RWPE2 (cell line): ENCODE results near the gene PDE8B.
A peak's percentile ranks its signal among the peaks of the same experiment; 100 is the strongest.

ENCODE experiments used
- ATAC-seq: fragments of 200-7000 bp; cut with Tn5 transposase; 3 replicates; pipeline ENCODE4 v1.9.1; 2021; ENCODE audit warnings: low read depth
- DNase-seq: peaks from one replicate; pipeline ENCODE4 v3.0.0-alpha.2; 2020; ENCODE audit warnings: low spot score
- H3K27ac ChIP-seq: fragments of 450-650 bp; 2 replicates; pipeline ENCODE4 v1.5.1; 2017; ENCODE audit warnings: mild to moderate bottlenecking; ENCODE audit not compliant: poor library complexity, severe bottlenecking
- H3K27me3 ChIP-seq: fragments of 250-450 bp; sonication (Bioruptor Pico); 2 replicates; pipeline ENCODE4 v1.5.1; 2021; ENCODE audit warnings: mild to moderate bottlenecking, moderate library complexity; ENCODE audit not compliant: insufficient read depth, poor library complexity, severe bottlenecking
- H3K36me3 ChIP-seq: fragments of 250-450 bp; sonication (Bioruptor Pico); 2 replicates; pipeline ENCODE4 v1.5.1; 2020; ENCODE audit warnings: low read depth, mild to moderate bottlenecking, moderate library complexity
- H3K4me1 ChIP-seq: fragments of 250-450 bp; sonication (Bioruptor Pico); 2 replicates; pipeline ENCODE4 v1.5.1; 2021; ENCODE audit warnings: mild to moderate bottlenecking, moderate library complexity; ENCODE audit not compliant: insufficient read depth, poor library complexity, severe bottlenecking
- H3K4me3 ChIP-seq: fragments of 250-450 bp; sonication (Bioruptor Pico); 2 replicates; pipeline ENCODE4 v1.5.1; 2021; ENCODE audit warnings: mild to moderate bottlenecking, moderate library complexity; ENCODE audit not compliant: severe bottlenecking
- H3K9me3 ChIP-seq: fragments of 250-450 bp; sonication (Bioruptor Pico); 2 replicates; pipeline ENCODE4 v1.5.1; 2021; ENCODE audit warnings: mild to moderate bottlenecking, moderate library complexity; ENCODE audit not compliant: severe bottlenecking
- CTCF ChIP-seq: fragments of 450-650 bp; IDR thresholded peaks from one replicate; pipeline ENCODE4 v1.5.1; 2017; ENCODE audit warnings: mild to moderate bottlenecking, moderate library complexity; ENCODE audit not compliant: poor library complexity, severe bottlenecking

Gene PDE8B

GRCh38 chr5:77360381-77360780 is 149.9 kb downstream of the PDE8B start:
- Histone ChIP-seq H3K9me3 (no peaks in the 10 kb centered on the region), H3K4me3 (no peak overlapping the region), H3K27ac (no peak overlapping the region), H3K27me3 (no peaks in the 10 kb centered on the region), H3K4me1 (no peaks in the 10 kb centered on the region), H3K36me3 (no peaks in the 10 kb centered on the region)
- DNase-seq: no peak
- no peak for TF ChIP-seq CTCF
- no peak for ATAC-seq

DNA sequence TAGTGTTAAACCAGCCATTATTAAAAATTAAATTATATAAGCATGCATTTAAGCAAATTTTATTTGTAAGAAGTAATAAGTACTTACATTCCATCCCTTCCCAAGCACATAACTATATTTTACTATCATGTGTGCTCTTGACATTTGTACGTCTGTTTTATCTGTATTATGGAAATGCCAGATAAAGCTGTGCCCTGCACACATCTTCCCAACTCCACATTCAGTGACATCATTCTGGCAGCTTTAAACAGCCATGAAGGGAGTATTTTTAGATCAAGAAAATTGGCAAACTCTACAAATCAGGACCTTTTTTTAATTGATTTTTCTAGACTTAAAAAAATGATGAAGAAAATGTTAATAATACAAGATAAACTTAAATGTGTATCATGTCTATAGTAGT is 150.5 kb downstream of the PDE8B start:
- Histone ChIP-seq H3K4me3 (no peak overlapping the region), H3K27ac (no peak overlapping the region), H3K27me3 (no peaks in the 10 kb centered on the region), H3K9me3 (no peaks in the 10 kb centered on the region), H3K36me3 (no peaks in the 10 kb centered on the region), H3K4me1 (no peaks in the 10 kb centered on the region)
- TF ChIP-seq CTCF: no peak
- DNase-seq (no peak), ATAC-seq (no peak)

GRCh38 chr5:77366717-77367500 is 156.4 kb downstream of the PDE8B start:
- ATAC-seq: no peak
- no peaks in the 10 kb centered on the region for H3K4me1 ChIP-seq
- DNase-seq: no peak
- no peak for TF ChIP-seq CTCF
- H3K9me3 ChIP-seq: no peaks in the 10 kb centered on the region
- H3K27me3 ChIP-seq: peaks cover 3% of the 10 kb centered on the region
- no peak overlapping the region for H3K4me3 ChIP-seq
- no peak overlapping the region for H3K27ac ChIP-seq
- no peaks in the 10 kb centered on the region for H3K36me3 ChIP-seq

GRCh38 chr5:77367741-77368140 is 157.3 kb downstream of the PDE8B start:
- no peak overlapping the region for H3K27ac ChIP-seq
- DNase-seq (no peak), ATAC-seq (peak; percentile 42; the same call in 1 of the 3 replicates)
- H3K27me3 ChIP-seq: peaks cover 3% of the 10 kb centered on the region
- TF ChIP-seq CTCF: no peak
- H3K9me3 ChIP-seq: no peaks in the 10 kb centered on the region
- H3K36me3 ChIP-seq: no peaks in the 10 kb centered on the region
- H3K4me3 ChIP-seq: no peak overlapping the region
- no peaks in the 10 kb centered on the region for H3K4me1 ChIP-seq

- TF ChIP-seq CTCF: no peak
- no peak for ATAC-seq
These were observed 157.9 kb downstream of the PDE8B start for GRCh38 chr5:77368367-77368766.

More at GRCh38 chr5:77368367-77368766, 157.9 kb downstream of the PDE8B start:
- Histone ChIP-seq H3K27ac (no peak overlapping the region), H3K27me3 (peaks cover 3% of the 10 kb centered on the region), H3K36me3 (no peaks in the 10 kb centered on the region), H3K4me1 (no peaks in the 10 kb centered on the region), H3K9me3 (no peaks in the 10 kb centered on the region), H3K4me3 (no peak overlapping the region)
- DNase-seq: no peak
